Fibroblast of upper back skin (primary cell): ENCODE measurements around the gene PLEKHO1.
A peak's percentile ranks its signal among the peaks of the same experiment; 100 is the strongest.
"Not testable (repeated sequence)": the region's sequence is repeated elsewhere in the genome, so short reads cannot be mapped to it uniquely, and the experiment has no call there.

Experiments
- DNase-seq: peaks from one replicate; pipeline ENCODE4 v3.0.0-alpha.2; 2013

Gene PLEKHO1, protein sequence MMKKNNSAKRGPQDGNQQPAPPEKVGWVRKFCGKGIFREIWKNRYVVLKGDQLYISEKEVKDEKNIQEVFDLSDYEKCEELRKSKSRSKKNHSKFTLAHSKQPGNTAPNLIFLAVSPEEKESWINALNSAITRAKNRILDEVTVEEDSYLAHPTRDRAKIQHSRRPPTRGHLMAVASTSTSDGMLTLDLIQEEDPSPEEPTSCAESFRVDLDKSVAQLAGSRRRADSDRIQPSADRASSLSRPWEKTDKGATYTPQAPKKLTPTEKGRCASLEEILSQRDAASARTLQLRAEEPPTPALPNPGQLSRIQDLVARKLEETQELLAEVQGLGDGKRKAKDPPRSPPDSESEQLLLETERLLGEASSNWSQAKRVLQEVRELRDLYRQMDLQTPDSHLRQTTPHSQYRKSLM

DNA sequence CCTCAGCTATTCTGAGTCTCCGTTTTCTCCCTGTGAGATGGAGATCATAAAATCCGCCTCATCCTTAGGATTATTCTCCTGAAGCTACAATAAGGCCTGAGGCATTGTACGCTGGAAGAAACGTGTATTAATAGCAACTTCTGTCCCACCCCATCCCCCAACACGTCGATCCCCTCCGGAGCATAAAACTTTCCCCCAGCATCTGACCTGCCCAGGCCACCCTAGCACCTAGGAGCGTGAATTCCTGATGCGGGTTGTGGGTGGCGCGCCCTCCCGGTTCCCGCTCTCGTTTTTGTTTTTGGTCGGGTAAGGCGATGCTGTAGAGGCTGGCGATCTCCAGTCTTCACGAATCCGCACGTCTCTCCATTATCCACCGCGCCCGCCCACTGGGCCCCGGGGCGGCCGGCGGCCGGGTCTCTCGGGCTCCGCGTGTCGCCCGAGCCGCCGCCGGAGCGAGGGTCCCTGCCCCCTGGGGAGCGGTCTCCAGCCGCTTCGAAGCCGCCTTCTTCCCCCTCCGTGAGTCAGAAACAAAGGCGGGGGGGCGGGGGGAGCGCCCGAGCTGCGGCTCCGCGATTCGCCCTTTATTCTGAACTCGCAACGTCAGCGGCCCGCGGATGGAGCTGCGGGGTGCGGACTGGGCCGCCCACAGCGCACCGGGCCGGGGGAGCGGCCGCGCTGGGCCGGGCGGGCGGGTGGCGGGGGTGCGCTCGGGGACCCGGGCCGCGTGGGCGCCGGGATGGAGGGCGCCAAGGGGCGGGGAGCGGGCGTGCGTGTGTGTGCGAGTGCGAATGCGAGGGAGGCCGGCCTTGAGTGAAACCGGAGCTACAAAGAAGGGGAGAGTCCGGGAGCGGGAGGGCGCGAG, at the start of gene PLEKHO1:
Gene PLEKHO1, plus strand, starts transcription at position 646 of the 862 bp plus-strand sequence. CDS start 342 bp downstream, outside the sequence.
- peak; percentile 88 for DNase-seq

DNA sequence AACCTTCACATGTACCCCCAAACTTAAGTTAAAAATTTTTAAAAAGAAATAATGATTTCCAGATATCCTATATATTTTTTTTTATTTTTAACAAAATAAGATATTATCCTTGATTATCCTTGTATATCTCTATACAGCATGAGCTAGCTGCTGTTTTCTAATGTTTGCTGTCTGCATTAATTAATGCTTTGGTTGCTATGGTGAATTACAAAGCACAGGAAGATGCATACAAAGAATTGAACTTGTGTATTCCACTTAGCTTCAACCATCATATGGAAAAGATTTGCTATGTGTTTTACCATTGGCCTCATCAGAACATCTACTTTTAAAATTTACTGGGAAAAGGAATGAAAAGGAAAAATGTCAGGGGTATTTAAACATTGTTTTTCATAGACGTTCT, 46.7 kb upstream of the PLEKHO1 start:
- DNase-seq: no peak

DNA sequence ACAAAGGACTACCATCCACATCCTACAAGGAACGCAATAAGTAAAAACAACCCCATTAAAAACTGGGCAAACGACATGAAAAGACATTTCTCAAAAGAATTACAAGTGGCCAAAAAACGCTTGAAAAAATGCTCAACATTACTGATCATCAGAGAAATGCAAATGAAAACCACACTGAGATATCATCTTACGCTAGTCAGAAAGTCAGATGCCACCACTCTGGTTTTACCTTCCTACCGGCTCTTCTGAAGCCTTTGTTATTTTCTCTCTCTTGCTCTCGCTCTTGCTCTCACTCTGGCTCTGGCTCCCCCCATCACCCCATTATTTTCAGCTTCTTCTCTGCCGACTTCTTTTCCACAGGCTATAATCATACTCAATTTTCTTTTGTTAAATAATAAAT, 43.4 kb upstream of the PLEKHO1 start:
- peak; percentile 17 for DNase-seq

DNA sequence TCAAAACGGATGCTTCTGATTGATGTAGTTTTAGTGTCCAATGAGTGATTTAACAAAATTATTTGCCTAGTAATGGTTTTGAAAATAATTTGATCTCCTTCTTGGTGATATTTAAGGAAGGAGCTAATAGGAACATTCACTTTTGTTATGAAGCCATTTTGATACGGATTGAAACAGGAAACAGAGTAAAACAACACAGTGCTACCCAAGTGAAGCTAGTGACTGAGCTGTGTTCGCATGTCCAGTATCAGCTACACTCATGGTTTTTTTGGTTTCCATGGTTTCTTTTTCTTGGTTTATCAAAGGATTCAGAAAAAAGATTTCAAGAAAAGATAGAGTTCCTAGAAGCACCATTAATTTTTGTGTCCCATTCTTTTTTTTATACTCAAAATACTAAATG, 40.1 kb upstream of the PLEKHO1 start:
- DNase-seq: no peak

DNA sequence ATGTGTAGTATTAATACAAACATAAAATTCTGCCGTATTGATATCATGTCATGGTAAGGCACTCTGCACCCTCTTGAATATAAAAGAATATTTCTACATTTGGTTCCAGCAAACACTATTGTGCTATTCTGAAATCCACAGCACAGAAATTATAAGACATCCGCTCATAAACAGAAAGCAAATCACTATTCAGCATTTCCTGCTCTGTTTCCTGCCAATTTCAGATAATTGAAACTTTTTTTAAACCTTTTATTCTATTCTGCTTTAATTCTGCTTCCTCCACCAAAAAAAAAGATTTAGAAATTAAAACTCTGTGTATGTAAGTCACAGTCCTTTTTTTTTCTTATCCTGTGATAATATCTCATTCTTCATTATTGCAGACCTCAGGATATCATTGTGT, 39.6 kb upstream of the PLEKHO1 start:
- DNase-seq: no peak

DNA sequence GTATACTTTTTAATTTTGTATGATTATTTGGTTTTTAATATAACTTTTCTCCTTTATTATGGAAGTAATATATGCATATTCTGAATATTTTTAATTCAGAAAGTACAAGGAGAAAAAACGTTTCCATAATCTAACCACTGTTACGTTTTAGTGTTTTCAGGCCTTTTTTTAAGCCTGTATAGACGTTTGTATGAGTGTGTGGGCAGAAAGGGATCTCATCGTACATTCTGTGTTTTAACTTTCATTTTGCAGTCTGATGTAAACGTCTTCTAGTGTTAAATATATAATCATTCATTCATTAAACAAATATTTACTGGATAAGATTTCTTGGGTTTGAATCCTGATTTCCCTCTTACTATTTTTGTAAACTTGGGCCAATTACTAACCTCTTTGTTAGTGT, 38.0 kb upstream of the PLEKHO1 start:
- DNase-seq: no peak

DNA sequence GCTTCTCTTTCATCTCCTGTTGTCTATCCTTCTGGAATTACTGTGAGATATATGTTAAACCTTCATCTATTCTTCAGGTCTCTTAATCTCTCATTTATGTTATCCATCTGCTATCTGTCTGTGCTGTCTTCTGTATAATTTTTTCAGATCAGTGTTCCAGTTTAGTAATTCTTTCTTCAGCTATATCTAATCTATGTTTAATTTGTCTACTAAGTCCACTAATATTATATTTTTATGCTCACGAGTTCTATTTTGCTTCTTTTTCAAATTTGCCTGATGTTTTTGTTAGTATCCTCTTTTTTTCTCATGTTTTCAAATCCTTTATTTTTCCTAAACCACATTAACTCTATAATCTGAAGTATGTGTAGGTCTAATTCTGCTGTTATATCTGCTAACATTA, 34.6 kb upstream of the PLEKHO1 start:
- no peak for DNase-seq

DNA sequence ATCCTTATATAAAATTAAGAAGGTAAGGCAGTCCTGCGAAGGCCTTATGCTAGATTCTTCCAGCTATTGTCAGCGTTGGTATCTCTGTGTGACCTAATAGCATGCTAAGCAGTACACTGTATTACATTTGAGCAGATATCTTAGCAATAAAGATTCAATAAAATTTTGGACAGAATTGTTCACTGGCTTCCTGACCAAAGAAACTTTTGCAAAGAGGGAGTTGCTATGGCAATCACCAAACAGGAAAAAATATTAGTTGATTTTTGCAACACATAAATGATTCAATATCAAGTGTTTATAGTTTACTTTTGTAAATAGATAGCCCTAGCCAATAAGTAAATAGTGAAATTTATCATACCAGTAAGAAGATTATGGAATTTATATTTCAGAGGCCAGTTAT, 31.0 kb upstream of the PLEKHO1 start:
- no peak for DNase-seq

DNA sequence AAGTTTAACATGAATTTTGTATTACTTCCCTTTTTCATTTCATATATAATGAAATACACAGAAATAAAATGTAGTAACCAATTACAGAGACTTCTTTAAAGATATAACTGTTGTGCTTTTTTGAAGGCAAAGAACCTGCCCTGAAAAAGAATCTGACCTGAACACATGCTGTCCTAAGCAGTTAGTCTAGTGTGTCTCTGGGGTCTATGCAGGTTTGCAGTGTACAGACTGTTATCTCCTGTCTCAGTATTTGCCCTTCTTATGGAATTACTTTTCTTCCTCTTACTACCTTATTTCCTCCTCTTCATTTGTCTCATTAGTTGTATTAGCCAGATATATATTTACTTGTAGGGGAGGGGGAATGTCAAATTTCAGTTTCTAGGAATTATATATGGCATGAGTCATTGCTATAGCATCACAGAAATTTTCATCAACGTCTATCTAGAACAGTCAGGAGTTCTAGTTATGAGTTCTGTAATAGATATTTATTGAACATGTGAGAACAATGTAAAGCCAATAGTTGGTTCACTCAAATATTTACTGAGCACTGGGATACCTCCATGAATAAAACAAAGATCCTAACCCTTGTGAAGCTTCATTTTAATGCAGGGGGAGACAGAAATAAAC, 28.4 kb upstream of the PLEKHO1 start:
- peak; percentile 45 for DNase-seq

DNA sequence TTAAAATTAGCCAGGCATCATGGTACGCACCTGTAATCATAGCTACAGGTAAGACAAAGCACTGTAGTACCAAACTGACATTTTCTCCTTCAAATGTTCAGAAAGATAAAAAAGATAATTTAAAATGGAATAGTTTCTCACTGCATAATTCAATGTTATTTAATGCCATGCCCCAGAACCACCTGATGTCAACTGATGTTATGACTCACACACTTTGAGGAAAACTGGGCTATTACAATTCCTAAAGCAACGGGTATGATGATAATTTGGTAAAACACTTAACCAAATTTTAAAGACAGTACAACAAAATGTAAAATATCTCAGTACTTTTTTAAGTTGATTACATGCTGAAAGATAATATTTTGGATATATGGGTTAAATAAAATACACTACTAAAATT, 22.9 kb upstream of the PLEKHO1 start:
- no peak for DNase-seq

DNA sequence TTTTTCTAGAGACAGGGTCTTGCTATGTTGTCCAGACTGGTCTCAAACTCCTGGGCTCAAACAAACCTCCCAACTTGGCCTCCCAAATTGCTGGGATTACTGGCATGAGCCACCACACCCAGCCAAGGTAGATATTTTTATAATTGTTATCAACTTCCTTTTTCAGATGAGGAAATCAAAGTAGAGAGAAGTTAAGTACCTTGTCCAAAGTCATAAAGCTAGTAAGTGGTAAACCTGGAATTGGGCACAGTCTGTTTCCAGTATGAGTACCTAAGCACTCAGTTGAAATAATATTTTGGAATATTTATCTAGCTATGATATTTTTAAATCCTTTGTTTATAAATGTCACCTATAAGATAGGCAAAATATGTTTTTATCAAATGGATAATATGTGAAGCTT, 22.3 kb upstream of the PLEKHO1 start:
- no peak for DNase-seq

DNA sequence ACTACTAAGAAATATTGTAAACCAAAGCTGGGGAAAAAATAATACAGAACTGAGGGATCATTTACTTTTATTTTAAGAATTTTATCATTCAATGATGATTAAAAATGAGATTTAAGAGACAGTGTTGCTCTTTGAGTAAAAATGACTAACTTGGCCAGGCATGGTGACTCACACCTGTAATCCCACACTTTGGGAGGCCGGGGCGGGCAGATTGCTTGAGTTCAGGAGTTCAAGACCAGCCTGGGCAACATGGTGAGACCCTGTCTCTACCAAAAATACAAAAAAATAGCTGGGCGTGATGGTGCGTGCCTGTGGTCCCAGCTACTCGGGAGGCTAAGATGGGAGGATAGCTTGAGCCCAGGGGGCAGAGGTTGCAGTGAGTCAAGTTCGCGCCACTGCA, 21.8 kb upstream of the PLEKHO1 start:
- DNase-seq: no peak

DNA sequence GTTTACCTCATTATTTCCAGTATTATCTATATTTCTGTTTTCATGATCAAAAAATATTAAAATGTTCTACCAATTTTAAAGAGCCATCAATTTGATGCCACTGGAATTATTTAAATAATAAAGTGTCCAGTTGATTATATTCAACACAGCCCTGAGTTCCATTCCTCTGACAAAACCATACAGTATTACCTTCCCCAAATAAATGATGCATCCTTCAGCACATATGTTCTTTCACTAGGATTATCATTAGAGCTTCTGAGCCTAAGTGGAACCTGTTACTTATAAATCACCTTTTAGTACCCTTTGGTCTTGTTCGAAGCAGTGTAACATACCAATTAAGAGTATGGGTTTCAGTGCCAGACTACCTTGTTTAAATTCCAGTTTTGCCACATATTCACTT, 17.3 kb upstream of the PLEKHO1 start:
- no peak for DNase-seq

DNA sequence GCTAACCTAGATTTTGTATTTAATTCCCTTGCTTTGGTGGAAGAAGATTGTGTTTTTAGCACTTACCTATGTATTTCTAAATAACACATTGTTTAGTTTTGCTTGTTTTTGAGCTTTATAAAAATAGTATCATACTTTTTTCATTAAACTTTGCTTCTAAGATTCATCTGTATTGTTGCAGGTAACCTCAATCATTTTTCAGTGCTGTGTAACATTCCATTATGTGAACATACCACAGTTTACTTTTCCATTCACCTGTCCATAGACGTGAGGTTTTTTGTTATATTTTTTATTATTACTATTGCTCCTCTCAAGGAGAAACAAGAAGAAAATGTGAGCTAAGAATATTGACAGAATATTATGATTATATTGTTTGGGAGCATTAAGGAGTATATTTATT, 15.2 kb upstream of the PLEKHO1 start:
- no peak for DNase-seq

DNA sequence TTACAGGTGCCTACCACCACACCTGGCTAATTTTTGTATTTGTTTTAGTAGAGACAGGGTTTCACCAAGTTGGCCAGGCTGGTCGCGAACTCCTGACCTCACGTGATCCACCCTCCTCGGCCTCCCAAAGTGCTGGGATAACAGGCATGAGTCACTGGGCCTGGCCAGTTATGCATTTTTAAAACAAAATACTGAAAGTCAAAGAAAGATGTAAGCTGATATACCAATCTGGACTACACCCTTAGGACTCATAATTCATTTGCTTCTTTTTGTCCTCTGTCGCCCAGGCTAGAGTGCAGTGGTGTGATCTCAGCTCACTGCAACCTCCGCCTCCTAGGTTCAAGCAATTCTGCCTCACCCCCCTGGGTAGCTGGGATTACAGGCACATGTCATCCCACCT, 14.3 kb upstream of the PLEKHO1 start:
- not testable (repeated sequence) for DNase-seq

DNA sequence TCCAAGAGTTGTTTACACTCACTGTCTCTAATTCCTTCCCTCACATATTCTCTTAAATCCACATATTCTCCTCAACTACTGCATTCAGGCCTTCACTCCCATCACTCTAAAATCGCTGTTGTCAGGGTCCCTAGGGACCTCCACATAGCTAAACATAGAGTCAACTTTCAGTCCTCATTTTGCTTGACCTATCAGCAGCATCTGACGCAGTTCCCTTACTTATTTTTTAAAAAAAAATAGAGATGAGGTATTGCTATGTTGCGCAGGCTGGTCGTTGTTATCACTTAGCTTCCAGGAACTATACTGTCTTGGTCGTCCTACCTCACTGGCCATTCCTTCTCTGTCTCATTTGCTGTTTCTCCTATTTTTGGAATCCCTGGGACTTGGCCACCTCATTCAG, 11.7 kb upstream of the PLEKHO1 start:
- no peak for DNase-seq

DNA sequence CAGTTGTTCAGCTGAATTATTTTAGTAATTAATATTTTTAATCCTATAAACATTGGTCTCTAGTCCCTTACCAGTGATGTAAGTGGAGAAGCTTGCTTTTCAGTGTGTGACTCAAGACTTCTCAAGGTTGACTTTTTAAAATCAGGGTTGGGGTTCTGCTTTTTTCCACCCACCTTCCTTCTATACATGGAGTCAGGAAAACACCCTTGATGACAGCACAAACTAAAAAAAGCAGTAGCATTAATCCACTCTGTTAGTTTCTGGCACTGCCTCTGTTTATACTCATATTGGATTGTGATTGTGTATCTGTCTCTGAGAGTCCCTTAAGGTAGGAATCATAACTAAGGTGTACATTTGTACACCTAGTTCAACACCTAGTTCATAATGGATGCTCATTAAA, 8.3 kb upstream of the PLEKHO1 start:
- DNase-seq: no peak

DNA sequence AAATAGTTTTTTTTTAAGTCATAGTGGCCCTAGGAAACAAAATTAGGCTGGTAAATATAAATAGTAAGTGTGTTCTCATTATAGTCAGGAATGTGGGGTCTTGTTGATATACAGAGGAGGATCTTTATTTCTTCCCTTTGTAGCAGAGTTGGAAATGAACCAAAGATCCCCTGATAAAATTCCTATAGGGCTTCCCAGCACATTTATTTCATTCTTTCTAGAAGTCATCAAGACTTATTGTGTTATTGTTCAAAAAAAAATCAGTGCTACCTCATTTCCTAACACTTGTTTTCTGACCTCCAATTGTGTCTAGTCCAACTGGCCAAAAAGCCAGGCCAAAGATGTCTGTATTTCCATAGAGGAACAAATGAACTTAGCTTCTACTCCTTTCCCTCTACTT, 7.6 kb upstream of the PLEKHO1 start:
- DNase-seq: no peak

DNA sequence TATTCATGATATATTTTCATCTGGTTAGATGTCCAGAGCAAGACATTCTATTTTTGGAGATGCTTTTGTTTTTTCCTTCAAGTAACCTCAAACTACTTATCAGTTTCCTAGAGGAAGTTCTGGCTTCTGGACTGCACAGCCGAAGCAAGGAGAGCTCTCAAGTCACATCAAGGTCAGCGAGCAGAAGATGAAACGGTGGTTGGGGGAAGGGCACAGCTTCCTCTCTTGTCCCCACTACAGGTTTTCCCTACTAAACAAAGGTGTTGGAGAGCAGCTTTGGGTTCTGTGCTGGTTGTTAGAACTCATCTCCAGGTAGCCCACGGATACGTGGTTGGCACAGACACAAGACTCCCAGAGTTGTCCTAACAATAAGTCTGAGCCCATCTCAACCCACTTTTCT, 5.1 kb upstream of the PLEKHO1 start:
- DNase-seq: no peak

DNA sequence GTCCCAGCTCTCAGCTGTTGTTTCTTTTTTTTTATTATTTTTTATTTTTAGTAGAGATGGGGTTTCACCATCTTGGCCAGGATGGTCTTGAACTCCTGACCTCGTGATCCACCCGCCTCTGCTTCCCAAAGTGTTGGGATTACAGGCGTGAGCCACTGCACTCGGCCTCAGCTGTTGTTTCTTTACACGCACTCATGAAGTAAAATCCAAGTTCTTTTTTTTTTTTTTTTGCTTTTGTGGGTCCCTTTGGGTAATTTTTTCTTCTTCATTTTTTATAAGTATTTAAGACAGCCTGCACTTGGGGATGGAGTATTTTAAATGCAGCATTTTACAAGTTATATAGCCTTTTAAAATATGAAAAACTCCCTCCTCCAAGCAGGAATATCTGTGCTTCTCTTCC, 3.7 kb upstream of the PLEKHO1 start:
- not testable (repeated sequence) for DNase-seq

DNA sequence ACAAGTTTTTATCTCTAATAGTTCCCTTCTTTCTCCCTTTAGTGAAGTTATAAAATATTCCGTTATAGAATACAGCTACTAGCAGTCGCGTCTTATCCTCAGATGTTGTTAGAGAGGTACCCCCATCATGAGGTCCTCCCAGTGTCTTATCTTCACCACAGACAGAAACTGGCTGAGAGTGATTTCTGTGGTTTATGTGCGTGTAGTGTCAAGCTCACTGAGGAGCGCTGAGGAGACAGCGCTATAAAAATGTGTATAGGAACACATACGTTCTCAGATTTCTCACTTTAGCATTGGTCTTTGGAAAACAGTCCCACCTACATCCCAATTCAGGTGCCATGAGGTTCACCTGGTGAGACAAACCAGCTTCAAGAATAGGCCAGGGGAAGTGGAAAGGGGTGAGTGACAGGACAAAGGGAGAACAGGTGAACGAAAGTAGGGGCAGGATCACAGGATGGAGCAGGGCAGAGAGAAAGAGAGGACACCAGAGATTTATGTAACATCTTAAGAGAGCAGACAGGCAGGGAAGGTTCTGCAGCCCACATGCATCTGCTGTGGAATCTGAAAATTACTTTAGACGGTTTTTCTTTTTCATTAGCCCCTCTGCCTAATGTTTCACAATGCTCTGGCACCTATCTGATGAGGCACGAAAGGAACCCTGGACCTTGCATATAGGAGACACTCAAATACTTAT, 2.7 kb upstream of the PLEKHO1 start:
- no peak for DNase-seq

DNA sequence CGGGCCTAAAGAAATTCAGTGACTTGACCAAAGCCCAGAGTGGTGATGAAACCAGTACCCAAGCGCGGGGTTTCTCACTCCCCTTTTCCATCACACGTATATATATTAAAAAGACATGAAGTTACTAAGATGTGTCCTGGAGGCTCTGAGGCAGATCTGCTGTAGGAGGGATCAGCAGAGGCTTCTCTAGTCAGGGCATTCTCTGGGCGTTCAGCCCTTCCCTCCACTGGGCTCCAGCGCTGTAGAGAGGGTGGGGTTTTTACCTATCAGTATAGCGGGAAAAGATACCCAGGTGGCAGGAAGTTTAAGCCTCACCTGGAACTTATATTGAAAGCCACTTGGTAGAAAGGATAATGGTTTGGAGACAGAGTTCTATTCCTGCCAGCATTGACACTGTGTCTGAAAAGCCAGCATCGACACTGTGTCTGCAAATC, 862 bp upstream of the PLEKHO1 start:
- DNase-seq: peak; percentile 51
